HepG2 (cell line): ENCODE results near the gene KIAA0930. TPM values are rescaled to one million over a fixed set of nuclear protein-coding genes. Genes with fewer than 3 reads are reported as not detected.

Experiments used
- ATAC-seq: fragments of 200-7000 bp; cut with Tn5 transposase; 3 replicates; pipeline ENCODE4 v1.9.1; 2020; ENCODE audit warnings: mild to moderate bottlenecking, moderate library complexity
- BruUV-seq: library from RNA; stranded (reverse); fragments of 400-500 nt; replicated peaks from 2 replicates; lab custom pipeline; 2021; lab: Mats Ljungman, UMichigan
- CTCF ChIA-PET: fragments of 300-600 bp; formaldehyde crosslinking; extraction: SDS; loops from one replicate; lab custom pipeline; 2021; ENCODE audit warnings: low total read pairs, inconsistent platforms, low intra/inter-chr PET ratio; lab: Yijun Ruan, JAX
- POLR2A ChIA-PET: fragments of 350-600 bp; sonication (Branson Sonifier 250); formaldehyde crosslinking; loops from one replicate; lab custom pipeline; 2020; ENCODE audit warnings: antibody characterized with exemption, inconsistent platforms; lab: Yijun Ruan, JAX
- DNase-seq: peaks from one replicate; pipeline ENCODE4 v3.0.0-alpha.2; 2015; ENCODE audit warnings: low spot score
- FAIRE-seq: peaks from 3 replicates; lab custom pipeline; 2011; peaks lifted over from hg19 to GRCh38; lab: Jason Lieb, UNC
- H2AFZ ChIP-seq: one replicate; pipeline ENCODE4 v1.6.1; 2011; ENCODE audit warnings: low read length, inconsistent platforms
- H3K27ac ChIP-seq: fragments of 300-600 bp; 3 replicates; pipeline ENCODE4 v1.8.0; 2011; ENCODE audit warnings: mixed run types, mild to moderate bottlenecking, mixed read lengths, low read length, inconsistent platforms; ENCODE audit not compliant: insufficient read depth; ENCODE audit errors: extremely low read length
- H3K27me3 ChIP-seq, 2 experiments: fragments of 200-600 bp in 1 of 2; 2 replicates in 1 of 2; 3 replicates in 1 of 2; pipeline versions ENCODE4 v1.6.0 to v1.8.0; 2011; ENCODE audit warnings: low read length in 2 of 2, mild to moderate bottlenecking in 2 of 2, moderate library complexity in 2 of 2, inconsistent platforms in 1 of 2; ENCODE audit not compliant: insufficient read depth in 2 of 2, control insufficient read depth in 1 of 2
- H3K36me3 ChIP-seq, 2 experiments: fragments of 200-600 bp in 1 of 2; replicated peaks in 1 of 2; 2 replicates in 1 of 2; 3 replicates in 1 of 2; pipeline versions ENCODE4 v1.5.1 to v1.8.0; 2011; ENCODE audit warnings: low read length in 2 of 2, inconsistent platforms in 1 of 2; ENCODE audit not compliant: insufficient read depth in 2 of 2, control insufficient read depth in 1 of 2
- H3K4me1 ChIP-seq: 2 replicates; pipeline ENCODE4 v1.5.1; 2012; ENCODE audit warnings: low read length, inconsistent platforms; ENCODE audit not compliant: insufficient read depth
- H3K4me2 ChIP-seq: 2 replicates; pipeline ENCODE4 v1.6.0; 2011; ENCODE audit warnings: low read depth, low read length, inconsistent platforms
- H3K4me3 ChIP-seq, 3 experiments: fragments of 200-600 bp in 1 of 3; sonication (generic), shearing (Covaris generic) in 1 of 3; replicated peaks in 1 of 3; 2 replicates each; pipeline ENCODE4 v1.5.1; 2011 to 2016; ENCODE audit warnings: low read length in 3 of 3, inconsistent platforms in 2 of 3, low read depth in 2 of 3, mild to moderate bottlenecking in 2 of 3, control low read depth in 1 of 3, mixed read lengths in 1 of 3; ENCODE audit not compliant: insufficient read depth in 1 of 3
- H3K79me2 ChIP-seq: one replicate; pipeline ENCODE4 v1.6.1; 2011; ENCODE audit warnings: low read length, inconsistent platforms; ENCODE audit not compliant: insufficient read depth
- H3K9ac ChIP-seq: 2 replicates; pipeline ENCODE4 v1.6.0; 2011; ENCODE audit warnings: mild to moderate bottlenecking, low read depth, low read length, inconsistent platforms; ENCODE audit not compliant: insufficient read depth
- H3K9me3 ChIP-seq: 2 replicates; pipeline ENCODE4 v1.5.1; 2012; ENCODE audit warnings: mild to moderate bottlenecking, low read length
- H4K20me1 ChIP-seq: 2 replicates; pipeline ENCODE4 v1.6.0; 2011; ENCODE audit warnings: inconsistent platforms, mild to moderate bottlenecking, low read length, moderate library complexity; ENCODE audit not compliant: insufficient read depth
- CREB1 ChIP-seq, 2 experiments: fragments of 450-650 bp in 1 of 2; IDR thresholded peaks; 2 replicates each; pipeline ENCODE4 v1.6.1; 2016 to 2017; ENCODE audit warnings: control low read depth in 1 of 2, mild to moderate bottlenecking in 1 of 2, missing compliant biosample characterization in 1 of 2, missing genetic modification characterization in 1 of 2
- KLF16 ChIP-seq, 2 experiments: sonication (generic) in 1 of 2; formaldehyde crosslinking in 1 of 2; IDR thresholded peaks; 2 replicates each; pipeline versions ENCODE4 v1.6.1 to v1.8.0; 2016 to 2023; ENCODE audit warnings: missing genetic modification reagents in 2 of 2, missing compliant biosample characterization in 1 of 2
- MIER2 ChIP-seq: IDR thresholded peaks from 2 replicates; pipeline ENCODE4 v1.6.1; 2016; ENCODE audit warnings: missing biosample characterization, missing genetic modification reagents
- ONECUT2 ChIP-seq: sonication (generic); formaldehyde crosslinking; IDR thresholded peaks from 2 replicates; pipeline ENCODE4 v1.4.0; 2020; ENCODE audit warnings: missing genetic modification reagents
- RAD21 ChIP-seq: fragments of 450-650 bp; formaldehyde crosslinking; IDR thresholded peaks from 2 replicates; pipeline ENCODE4 v1.5.0; 2020; ENCODE audit warnings: mild to moderate bottlenecking
- RFX1 ChIP-seq: fragments of 450-650 bp; IDR thresholded peaks from 2 replicates; pipeline ENCODE4 v1.6.1; 2017
- TBL1XR1 ChIP-seq: fragments of 150-350 bp; IDR thresholded peaks from 2 replicates; pipeline ENCODE4 v1.6.1; 2014; ENCODE audit warnings: borderline replicate concordance, low read length; ENCODE audit not compliant: partially characterized antibody
- ZNF331 ChIP-seq: sonication (generic); formaldehyde crosslinking; IDR thresholded peaks from 2 replicates; pipeline ENCODE4 v1.4.0; 2020; ENCODE audit warnings: missing genetic modification reagents
- ZNF432 ChIP-seq: sonication (generic); formaldehyde crosslinking; IDR thresholded peaks from 2 replicates; pipeline ENCODE4 v1.5.0; 2020; ENCODE audit warnings: missing genetic modification reagents, mild to moderate bottlenecking, borderline replicate concordance
- ZNF629 ChIP-seq: sonication (generic); formaldehyde crosslinking; conservative IDR thresholded peaks from 2 replicates; pipeline ENCODE4 v1.5.0; 2020; ENCODE audit warnings: missing genetic modification reagents
- WGBS: methylation state at CpG from one replicate; pipeline ENCODE4 v1.1.6; 2017; ENCODE audit warnings: low lambda C conversion rate; 5-methylcytosine and 5-hydroxymethylcytosine counted together
- in situ Hi-C: cut with HindIII; loops from 2 replicates; pipeline ENCODE4 v1.10.0; 2017; ENCODE audit warnings: low pct_unique_long_range_greater_than_20kb; ENCODE audit not compliant: extremely low pct_ligation_motif_present
- intact Hi-C: fragments of 100-400 bp; cut with micrococcal nuclease; formaldehyde crosslinking; loops from one replicate; pipeline ENCODE4 v1.10.0; 2022; ENCODE audit not compliant: unreplicated experiment
- polyA plus RNA-seq, 8 experiments: library from polyadenylated mRNA; depleted of rRNA in 3 of 8; stranded (reverse) in 7 of 8; unstranded in 1 of 8; fragments of >200 nt; fragmentation: Illumina TruSeq in 4 of 8; extraction: Trizol in 4 of 8; gene quantifications; 2 replicates each; pipeline versions ENCODE4 v1.2.1 to v1.2.3, GENCODE V29; 2011 to 2016; ENCODE audit warnings: low read depth in 4 of 8, missing spikeins in 1 of 8, mixed read lengths in 1 of 8; ENCODE audit not compliant: insufficient read depth in 1 of 8
- total RNA-seq, 5 experiments: library from RNA; depleted of rRNA; stranded (reverse); fragments of >200 nt; fragmentation: Illumina TruSeq; extraction: Trizol; gene quantifications; 2 replicates each; pipeline ENCODE4 v1.2.3, GENCODE V29; 2016; ENCODE audit warnings: low read depth in 1 of 5
- TF ChIP-seq, protein P1 (sequence below): sonication (generic); formaldehyde crosslinking; IDR thresholded peaks from 2 replicates; pipeline ENCODE4 v1.4.0; 2020; ENCODE audit warnings: mild to moderate bottlenecking, missing genetic modification reagents
- TF ChIP-seq, protein P2 (sequence below): sonication (generic); formaldehyde crosslinking; IDR thresholded peaks from 2 replicates; pipeline ENCODE4 v1.8.1; 2023; ENCODE audit warnings: mild to moderate bottlenecking, missing genetic modification reagents
- TF ChIP-seq, protein P3 (sequence below): sonication (generic); formaldehyde crosslinking; IDR thresholded peaks from 2 replicates; pipeline ENCODE4 v1.5.0; 2020; ENCODE audit warnings: missing genetic modification reagents
- TF ChIP-seq, protein P4 (sequence below): sonication (generic); formaldehyde crosslinking; IDR thresholded peaks from 2 replicates; pipeline ENCODE4 v1.5.1; 2020; ENCODE audit warnings: mild to moderate bottlenecking, missing genetic modification reagents, moderate library complexity
- TF ChIP-seq, protein P5 (sequence below): IDR thresholded peaks from 2 replicates; pipeline ENCODE4 v1.6.1; 2016; ENCODE audit warnings: mild to moderate bottlenecking, missing biosample characterization, missing genetic modification reagents

KIAA0930 gene
- total and polyA plus RNA-seq, 2 of the 13 experiments (the other 11 are each of a cell fraction or from before 2014, with no cell fraction given), result 27.0 to 38.2 TPM

DNA sequence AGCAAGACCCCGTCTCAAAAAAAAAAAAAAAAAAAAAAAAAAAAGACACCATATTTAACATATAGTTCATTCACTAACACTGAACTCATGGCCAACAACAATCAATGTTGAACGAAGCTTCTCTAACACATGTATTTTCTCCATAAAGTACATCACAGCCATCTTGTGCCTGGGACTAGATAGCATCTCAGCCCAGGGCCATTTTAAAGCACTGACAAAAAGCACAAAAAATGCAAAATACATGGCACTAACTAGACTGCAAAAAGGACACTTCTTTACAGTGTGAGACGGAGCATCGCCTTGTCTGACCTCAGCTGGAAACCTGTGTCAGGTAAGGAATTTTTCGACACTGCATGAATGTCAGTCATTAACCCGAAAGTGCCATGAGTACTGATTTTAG lies 23.3 kb downstream of the KIAA0930 start (continued):
- TF ChIP-seq KLF16 (CRISPR knock-in tag; IDR thresholded peaks at IDR 0.05) (no peak), RFX1 (no peak), ONECUT2 (CRISPR knock-in tag) (no peak)

DNA sequence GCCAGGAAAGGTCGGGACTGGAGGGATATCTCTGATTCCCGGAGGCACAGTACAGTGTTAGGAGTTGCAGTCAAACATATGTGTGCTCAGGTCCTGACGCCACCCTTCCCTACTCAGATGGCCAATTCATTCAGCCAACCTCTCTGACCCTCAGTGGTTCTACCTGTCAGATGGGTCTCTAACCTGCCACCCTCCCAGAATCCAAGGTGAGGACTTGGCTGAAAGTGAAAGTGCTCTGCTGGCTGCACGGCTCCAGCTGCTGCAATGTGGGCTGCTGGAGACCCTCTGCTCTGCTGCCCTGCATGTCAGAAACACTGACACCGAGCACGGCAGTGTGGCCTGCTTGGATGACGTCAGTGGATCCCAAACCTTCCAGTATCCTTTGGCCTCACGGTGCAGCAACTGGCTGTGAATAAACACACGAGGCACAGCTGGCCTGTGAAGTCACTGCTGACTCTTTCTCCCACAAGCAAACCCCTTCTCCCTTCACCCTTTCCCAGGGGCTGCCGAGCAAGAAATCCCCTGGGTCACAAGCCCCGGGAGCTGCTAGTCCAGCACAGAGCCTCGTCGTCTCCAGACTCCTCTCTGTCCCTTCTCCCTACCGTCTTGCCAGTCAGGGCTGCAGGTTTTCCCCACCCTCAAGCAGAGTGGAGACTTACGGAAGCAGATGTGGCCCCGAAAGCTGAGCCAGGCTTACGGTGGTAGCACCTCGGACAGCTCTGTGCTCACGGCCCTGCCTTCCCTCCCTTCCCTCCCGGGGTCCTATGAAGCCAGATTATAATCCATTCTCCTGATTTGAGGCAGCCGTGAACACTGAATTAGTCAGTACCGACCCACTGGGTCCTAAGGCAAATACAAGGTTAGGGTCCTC lies 24.3 kb downstream of the KIAA0930 start:
- Histone ChIP-seq H3K4me2 (peak overlapping the region; percentile 21), H3K9me3 (no peaks in the 10 kb centered on the region), H3K4me3 (no peak overlapping the region), H4K20me1 (peaks cover 13% of the 10 kb centered on the region; the same call in 1 of the 2 replicates), H3K27ac (no peak overlapping the region), H3K36me3 (peaks cover 2 to 3% of the 10 kb centered on the region in 2 experiments; a peak in 2 of 5 replicates), H3K4me1 (peaks cover 16% of the 10 kb centered on the region; the same call in 1 of the 2 replicates), H3K79me2 (peaks cover 21% of the 10 kb centered on the region), H2AFZ (no peak overlapping the region), H3K9ac (no peak overlapping the region), H3K27me3 (no peaks in the 10 kb centered on the region)
- WGBS, result 72% methylated on average over 21 of the region's 22 CpGs
- no TSS peak for BruUV-seq
- no peak for FAIRE-seq
- intact Hi-C loops (loop anchor here (5.0 kb wide), 1 partner anchor 46 kb away; no protein-coding TSS in a partner anchor), in situ Hi-C loops (no loop called here)
- ATAC-seq, result peak; percentile 24; the same call in 2 of the 3 replicates
- CTCF ChIA-PET, result no interaction called here
- no peak for DNase-seq
- POLR2A ChIA-PET, result interaction anchor here (1.3 kb wide), 1 partner anchor 30 kb away, joined by 3 read pairs; no protein-coding TSS in a partner anchor
- TF ChIP-seq, protein P1, sequence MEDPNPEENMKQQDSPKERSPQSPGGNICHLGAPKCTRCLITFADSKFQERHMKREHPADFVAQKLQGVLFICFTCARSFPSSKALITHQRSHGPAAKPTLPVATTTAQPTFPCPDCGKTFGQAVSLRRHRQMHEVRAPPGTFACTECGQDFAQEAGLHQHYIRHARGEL, result no peak
- TF ChIP-seq, protein P2, sequence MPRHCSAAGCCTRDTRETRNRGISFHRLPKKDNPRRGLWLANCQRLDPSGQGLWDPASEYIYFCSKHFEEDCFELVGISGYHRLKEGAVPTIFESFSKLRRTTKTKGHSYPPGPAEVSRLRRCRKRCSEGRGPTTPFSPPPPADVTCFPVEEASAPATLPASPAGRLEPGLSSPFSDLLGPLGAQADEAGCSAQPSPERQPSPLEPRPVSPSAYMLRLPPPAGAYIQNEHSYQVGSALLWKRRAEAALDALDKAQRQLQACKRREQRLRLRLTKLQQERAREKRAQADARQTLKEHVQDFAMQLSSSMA, result no peak
- TF ChIP-seq, protein P3, sequence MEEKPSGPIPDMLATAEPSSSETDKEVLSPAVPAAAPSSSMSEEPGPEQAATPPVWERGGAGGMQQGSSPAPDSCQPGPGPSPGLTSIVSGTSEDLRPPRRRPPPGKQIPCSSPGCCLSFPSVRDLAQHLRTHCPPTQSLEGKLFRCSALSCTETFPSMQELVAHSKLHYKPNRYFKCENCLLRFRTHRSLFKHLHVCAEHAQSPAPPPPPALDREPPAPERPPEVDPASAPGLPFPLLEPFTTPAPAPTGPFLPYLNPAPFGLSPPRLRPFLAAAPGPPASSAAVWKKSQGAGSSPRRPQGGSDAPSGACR, result no peak
- TF ChIP-seq MIER2 (0 out of 2 replicates have a peak, but pooled peaks have one; percentile 48), CREB1 (IDR thresholded peaks at IDR 0.05) (peak; percentile 30; the same call in 1 of the 2 replicates), CREB1 (CRISPR knock-in tag; IDR thresholded peaks at IDR 0.05) (no peak), ZNF432 (CRISPR knock-in tag) (no peak), RAD21 (CRISPR knock-in tag) (no peak), ZNF331 (no peak), ZNF629 (peak; percentile 70), TBL1XR1 (no peak)
- TF ChIP-seq, protein P4, sequence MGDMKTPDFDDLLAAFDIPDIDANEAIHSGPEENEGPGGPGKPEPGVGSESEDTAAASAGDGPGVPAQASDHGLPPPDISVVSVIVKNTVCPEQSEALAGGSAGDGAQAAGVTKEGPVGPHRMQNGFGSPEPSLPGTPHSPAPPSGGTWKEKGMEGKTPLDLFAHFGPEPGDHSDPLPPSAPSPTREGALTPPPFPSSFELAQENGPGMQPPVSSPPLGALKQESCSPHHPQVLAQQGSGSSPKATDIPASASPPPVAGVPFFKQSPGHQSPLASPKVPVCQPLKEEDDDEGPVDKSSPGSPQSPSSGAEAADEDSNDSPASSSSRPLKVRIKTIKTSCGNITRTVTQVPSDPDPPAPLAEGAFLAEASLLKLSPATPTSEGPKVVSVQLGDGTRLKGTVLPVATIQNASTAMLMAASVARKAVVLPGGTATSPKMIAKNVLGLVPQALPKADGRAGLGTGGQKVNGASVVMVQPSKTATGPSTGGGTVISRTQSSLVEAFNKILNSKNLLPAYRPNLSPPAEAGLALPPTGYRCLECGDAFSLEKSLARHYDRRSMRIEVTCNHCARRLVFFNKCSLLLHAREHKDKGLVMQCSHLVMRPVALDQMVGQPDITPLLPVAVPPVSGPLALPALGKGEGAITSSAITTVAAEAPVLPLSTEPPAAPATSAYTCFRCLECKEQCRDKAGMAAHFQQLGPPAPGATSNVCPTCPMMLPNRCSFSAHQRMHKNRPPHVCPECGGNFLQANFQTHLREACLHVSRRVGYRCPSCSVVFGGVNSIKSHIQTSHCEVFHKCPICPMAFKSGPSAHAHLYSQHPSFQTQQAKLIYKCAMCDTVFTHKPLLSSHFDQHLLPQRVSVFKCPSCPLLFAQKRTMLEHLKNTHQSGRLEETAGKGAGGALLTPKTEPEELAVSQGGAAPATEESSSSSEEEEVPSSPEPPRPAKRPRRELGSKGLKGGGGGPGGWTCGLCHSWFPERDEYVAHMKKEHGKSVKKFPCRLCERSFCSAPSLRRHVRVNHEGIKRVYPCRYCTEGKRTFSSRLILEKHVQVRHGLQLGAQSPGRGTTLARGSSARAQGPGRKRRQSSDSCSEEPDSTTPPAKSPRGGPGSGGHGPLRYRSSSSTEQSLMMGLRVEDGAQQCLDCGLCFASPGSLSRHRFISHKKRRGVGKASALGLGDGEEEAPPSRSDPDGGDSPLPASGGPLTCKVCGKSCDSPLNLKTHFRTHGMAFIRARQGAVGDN (CRISPR knock-in tag), result 0 out of 2 replicates have a peak, but pooled peaks have one; percentile 17
- TF ChIP-seq, protein P5, sequence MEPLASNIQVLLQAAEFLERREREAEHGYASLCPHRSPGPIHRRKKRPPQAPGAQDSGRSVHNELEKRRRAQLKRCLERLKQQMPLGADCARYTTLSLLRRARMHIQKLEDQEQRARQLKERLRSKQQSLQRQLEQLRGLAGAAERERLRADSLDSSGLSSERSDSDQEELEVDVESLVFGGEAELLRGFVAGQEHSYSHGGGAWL, result no peak
